Esophagus muscularis mucosa (tissue), 4 donors: ENCODE data around the gene ERN1. TPM values are rescaled to one million over a fixed set of nuclear protein-coding genes. Genes with fewer than 3 reads are reported as not detected.

Source experiments
- DNase-seq: peaks from one replicate; pipeline ENCODE4 v3.0.0-alpha.2; 2017; ENCODE audit errors: extremely low spot score
- H3K27ac ChIP-seq, 4 donors: fragments of 200-600 bp; sonication (generic); replicated peaks in 1 of 4; 1 replicate in 3 of 4; 2 replicates in 1 of 4; pipeline ENCODE4 v1.5.1; 2016 to 2019; ENCODE audit warnings: mild to moderate bottlenecking in 1 of 4
- H3K27me3 ChIP-seq, 4 donors: fragments of 200-600 bp; sonication (generic); one replicate each; pipeline versions ENCODE4 v1.5.1 to v1.6.0; 2016 to 2019
- H3K36me3 ChIP-seq, 4 donors: fragments of 200-600 bp; sonication (generic); one replicate each; pipeline ENCODE4 v1.5.1; 2016 to 2019
- H3K4me1 ChIP-seq, 4 donors: fragments of 200-600 bp; sonication (generic); one replicate each; pipeline ENCODE4 v1.5.1; 2016 to 2019
- H3K4me3 ChIP-seq, 4 donors: fragments of 200-600 bp; sonication (generic); 1 replicate in 2 of 4; 2 replicates in 2 of 4; pipeline ENCODE4 v1.5.1; 2016 to 2019; ENCODE audit warnings: mild to moderate bottlenecking in 4 of 4, moderate library complexity in 1 of 4
- H3K9me3 ChIP-seq, 4 donors: fragments of 200-600 bp; sonication (generic); 1 replicate in 3 of 4; 2 replicates in 1 of 4; pipeline ENCODE4 v1.5.1; 2016 to 2019
- EP300 ChIP-seq: sonication (generic); formaldehyde crosslinking; IDR thresholded peaks from one replicate; pipeline ENCODE4 v1.6.1; 2017; ENCODE audit warnings: antibody characterized with exemption
- POLR2A ChIP-seq: fragments of 450-650 bp; IDR thresholded peaks from one replicate; pipeline ENCODE4 v1.6.1; 2017; ENCODE audit warnings: antibody characterized with exemption, moderate library complexity, mild to moderate bottlenecking, low read depth
- POLR2AphosphoS5 ChIP-seq, 2 donors: sonication (generic); formaldehyde crosslinking; IDR thresholded peaks; one replicate each; pipeline ENCODE4 v1.6.1; 2017; ENCODE audit warnings: antibody characterized with exemption in 2 of 2
- WGBS: methylation state at CpG from one replicate; pipeline ENCODE4 v1.1.5; 2018; 5-methylcytosine and 5-hydroxymethylcytosine counted together
- intact Hi-C: fragments of 100-400 bp; cut with DNase I; formaldehyde crosslinking; loops from one replicate; pipeline ENCODE4 v1.15.1; 2023
- total RNA-seq, 4 donors: library from RNA; depleted of rRNA; stranded (reverse); fragments of >200 nt; gene quantifications; one replicate each; pipeline versions ENCODE4 v1.1.0 to v1.2.1, GENCODE V29; 2016
- TF ChIP-seq, protein P1 (sequence below), 3 experiments: fragments of 200-600 bp in 2 of 3; fragments of 450-650 bp in 1 of 3; sonication (generic) in 2 of 3; IDR thresholded peaks; one replicate each; pipeline ENCODE4 v1.5.1; 2017 to 2019; ENCODE audit warnings: antibody characterized with exemption in 3 of 3, mild to moderate bottlenecking in 2 of 3, moderate library complexity in 1 of 3

The ERN1 gene
- total RNA-seq, 4 donors from 2014 or later: 6.2 to 11.2 (median 9.3) TPM

DNA sequence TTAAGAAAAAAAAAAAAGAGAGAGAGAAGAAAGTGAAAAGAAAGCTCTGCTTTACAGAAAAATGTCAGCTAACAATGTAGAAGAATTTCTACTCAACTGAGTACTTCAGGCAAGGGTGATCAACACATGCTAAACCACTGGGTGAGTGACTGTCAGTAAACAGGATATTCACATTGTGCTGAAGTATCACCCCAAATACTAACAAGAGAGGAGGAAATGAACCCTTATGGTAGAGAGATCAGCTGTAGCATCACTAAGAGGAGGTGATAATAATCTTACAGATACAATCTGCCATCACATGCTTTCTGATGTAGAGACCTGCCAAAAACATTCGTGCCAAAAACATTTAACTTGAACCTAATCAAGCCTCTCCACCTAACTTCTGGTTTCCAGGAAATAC is 78.8 kb downstream of the ERN1 start:
- TF ChIP-seq POLR2A (no peak), EP300 (no peak), POLR2AphosphoS5 (IDR thresholded peaks at IDR 0.05) (no peak)
- TF ChIP-seq, protein P1, sequence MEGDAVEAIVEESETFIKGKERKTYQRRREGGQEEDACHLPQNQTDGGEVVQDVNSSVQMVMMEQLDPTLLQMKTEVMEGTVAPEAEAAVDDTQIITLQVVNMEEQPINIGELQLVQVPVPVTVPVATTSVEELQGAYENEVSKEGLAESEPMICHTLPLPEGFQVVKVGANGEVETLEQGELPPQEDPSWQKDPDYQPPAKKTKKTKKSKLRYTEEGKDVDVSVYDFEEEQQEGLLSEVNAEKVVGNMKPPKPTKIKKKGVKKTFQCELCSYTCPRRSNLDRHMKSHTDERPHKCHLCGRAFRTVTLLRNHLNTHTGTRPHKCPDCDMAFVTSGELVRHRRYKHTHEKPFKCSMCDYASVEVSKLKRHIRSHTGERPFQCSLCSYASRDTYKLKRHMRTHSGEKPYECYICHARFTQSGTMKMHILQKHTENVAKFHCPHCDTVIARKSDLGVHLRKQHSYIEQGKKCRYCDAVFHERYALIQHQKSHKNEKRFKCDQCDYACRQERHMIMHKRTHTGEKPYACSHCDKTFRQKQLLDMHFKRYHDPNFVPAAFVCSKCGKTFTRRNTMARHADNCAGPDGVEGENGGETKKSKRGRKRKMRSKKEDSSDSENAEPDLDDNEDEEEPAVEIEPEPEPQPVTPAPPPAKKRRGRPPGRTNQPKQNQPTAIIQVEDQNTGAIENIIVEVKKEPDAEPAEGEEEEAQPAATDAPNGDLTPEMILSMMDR (IDR thresholded peaks at IDR 0.05): no peak
- intact Hi-C loops: no loop called here
- Histone ChIP-seq H3K4me1 (no peaks in the 10 kb centered on the region), H3K36me3 (peaks cover 77 to 100% (median 92%) of the 10 kb centered on the region in 4 donors), H3K27me3 (no peaks in the 10 kb centered on the region), H3K27ac (no peak overlapping the region), H3K4me3 (no peak overlapping the region), H3K9me3 (no peaks in the 10 kb centered on the region)
- 23% methylated on average over 1 of the region's 1 CpG for WGBS
- no peak for DNase-seq

DNA sequence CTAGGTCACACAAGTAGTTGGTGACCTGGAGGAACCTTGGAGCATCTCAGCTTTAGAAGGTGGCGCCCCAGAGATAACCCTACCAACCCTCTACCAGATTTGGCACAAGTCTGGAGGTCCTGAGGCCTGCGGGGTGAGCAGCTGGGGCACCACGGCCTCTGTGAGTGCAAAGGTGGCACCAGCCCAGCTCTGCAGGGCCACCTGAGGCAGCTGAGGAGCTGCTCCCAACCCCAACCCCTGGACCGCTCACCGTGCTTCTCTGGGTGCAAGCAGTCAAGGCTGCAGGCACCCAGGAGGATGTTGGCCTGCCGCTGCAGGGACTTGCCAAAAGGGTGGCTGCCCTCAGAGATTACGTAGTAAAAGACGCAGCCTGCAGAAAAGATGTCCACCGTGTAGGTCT is 81.1 kb downstream of the ERN1 start:
- no peak for DNase-seq
- intact Hi-C loops: no loop called here
- Histone ChIP-seq H3K27ac (no peak overlapping the region), H3K9me3 (no peaks in the 10 kb centered on the region), H3K4me1 (no peaks in the 10 kb centered on the region), H3K4me3 (no peak overlapping the region), H3K27me3 (no peaks in the 10 kb centered on the region), H3K36me3 (peaks cover 79 to 100% (median 93%) of the 10 kb centered on the region in 4 donors)
- no peak for TF ChIP-seq EP300
- TF ChIP-seq, protein P1 (IDR thresholded peaks at IDR 0.05): no peak
- TF ChIP-seq POLR2AphosphoS5 (IDR thresholded peaks at IDR 0.05): no peak
- TF ChIP-seq POLR2A: no peak
- WGBS: 90% methylated on average over 7 of the region's 9 CpGs

DNA sequence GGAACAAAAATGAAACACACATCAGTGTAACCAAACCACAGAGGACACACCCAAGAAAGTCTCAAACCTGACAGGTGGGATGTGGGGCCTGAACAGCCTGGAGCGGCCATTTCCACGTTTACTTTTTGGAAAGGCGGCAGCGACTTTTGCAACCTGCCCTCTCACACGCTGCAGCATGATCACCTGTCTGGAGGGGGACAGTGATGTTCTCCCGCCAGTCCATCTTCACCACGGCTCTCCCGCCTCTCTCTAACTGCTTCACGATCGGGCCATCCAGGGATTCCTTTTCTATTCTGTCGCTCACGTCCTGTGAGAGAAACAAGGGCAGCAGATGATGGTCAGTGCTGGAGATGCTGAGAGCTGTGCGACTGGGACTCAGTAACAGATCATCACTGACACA is 84.8 kb downstream of the ERN1 start:
- 91% methylated on average over 13 of the region's 13 CpGs for WGBS
- Histone ChIP-seq H3K27ac (no peak overlapping the region), H3K27me3 (no peaks in the 10 kb centered on the region), H3K36me3 (peaks cover 56 to 86% (median 83%) of the 10 kb centered on the region in 4 donors), H3K4me3 (no peak overlapping the region), H3K9me3 (no peaks in the 10 kb centered on the region), H3K4me1 (no peaks in the 10 kb centered on the region)
- DNase-seq: no peak
- TF ChIP-seq, protein P1 (IDR thresholded peaks at IDR 0.05): no peak
- TF ChIP-seq POLR2A (no peak), EP300 (no peak), POLR2AphosphoS5 (IDR thresholded peaks at IDR 0.05) (no peak)
- intact Hi-C loops: no loop called here

DNA sequence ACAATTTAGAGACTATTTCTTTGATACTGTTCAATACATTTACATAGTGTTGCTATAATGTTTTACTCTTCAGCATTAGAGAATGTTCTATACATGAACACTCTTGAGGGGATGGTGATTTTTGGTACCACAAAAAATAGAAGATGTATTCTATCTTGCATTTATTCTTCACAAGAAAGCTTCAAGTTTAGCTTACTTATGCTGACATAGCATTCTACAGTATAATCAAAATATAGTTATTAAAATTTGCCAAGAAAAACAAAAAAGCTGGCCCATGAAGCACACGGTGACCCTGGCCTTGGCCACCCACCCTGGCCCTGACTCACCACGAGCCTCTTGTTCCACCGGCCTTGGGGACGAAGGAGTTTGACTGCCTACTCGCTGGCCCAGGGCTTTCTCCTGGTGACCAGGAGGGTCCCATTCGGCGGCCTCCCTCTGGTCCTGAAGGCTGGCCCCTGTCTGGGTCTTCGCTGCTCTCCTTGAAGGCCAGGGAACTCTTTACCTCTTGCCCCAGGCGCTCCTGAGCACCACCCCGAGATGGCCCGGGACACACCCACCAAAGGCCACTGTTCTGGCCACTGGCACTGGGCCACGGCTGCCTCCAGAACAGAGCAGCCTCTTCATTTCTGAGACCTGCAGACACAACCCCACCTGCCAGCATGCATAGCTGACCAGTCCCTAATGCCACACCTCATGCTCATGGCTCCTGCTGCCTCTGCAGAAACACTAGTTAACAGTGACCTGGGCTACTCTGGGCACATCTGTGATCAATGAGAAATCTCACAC is 87.1 kb downstream of the ERN1 start:
- Histone ChIP-seq H3K9me3 (no peaks in the 10 kb centered on the region), H3K4me3 (no peak overlapping the region), H3K36me3 (peaks cover 49 to 69% (median 68%) of the 10 kb centered on the region in 4 donors), H3K4me1 (no peaks in the 10 kb centered on the region), H3K27ac (no peak overlapping the region), H3K27me3 (no peaks in the 10 kb centered on the region)
- 86% methylated on average over 12 of the region's 12 CpGs for WGBS
- DNase-seq: no peak
- intact Hi-C loops: no loop called here
- TF ChIP-seq, protein P1 (IDR thresholded peaks at IDR 0.05): no peak
- TF ChIP-seq POLR2AphosphoS5 (IDR thresholded peaks at IDR 0.05): no peak
- no peak for TF ChIP-seq EP300
- no peak for TF ChIP-seq POLR2A
